HG03095 (cell line): ENCODE measurements around the gene MIEN1.
"Not testable (repeated sequence)": the region's sequence is repeated elsewhere in the genome, so short reads cannot be mapped to it uniquely, and the experiment has no call there.

Experiments used
- ATAC-seq: cut with Tn5 transposase; IDR thresholded peaks from one replicate; pipeline ENCODE4 v1.9.1; 2021; ENCODE audit warnings: moderate library complexity; ENCODE audit not compliant: unreplicated experiment

Gene MIEN1

DNA sequence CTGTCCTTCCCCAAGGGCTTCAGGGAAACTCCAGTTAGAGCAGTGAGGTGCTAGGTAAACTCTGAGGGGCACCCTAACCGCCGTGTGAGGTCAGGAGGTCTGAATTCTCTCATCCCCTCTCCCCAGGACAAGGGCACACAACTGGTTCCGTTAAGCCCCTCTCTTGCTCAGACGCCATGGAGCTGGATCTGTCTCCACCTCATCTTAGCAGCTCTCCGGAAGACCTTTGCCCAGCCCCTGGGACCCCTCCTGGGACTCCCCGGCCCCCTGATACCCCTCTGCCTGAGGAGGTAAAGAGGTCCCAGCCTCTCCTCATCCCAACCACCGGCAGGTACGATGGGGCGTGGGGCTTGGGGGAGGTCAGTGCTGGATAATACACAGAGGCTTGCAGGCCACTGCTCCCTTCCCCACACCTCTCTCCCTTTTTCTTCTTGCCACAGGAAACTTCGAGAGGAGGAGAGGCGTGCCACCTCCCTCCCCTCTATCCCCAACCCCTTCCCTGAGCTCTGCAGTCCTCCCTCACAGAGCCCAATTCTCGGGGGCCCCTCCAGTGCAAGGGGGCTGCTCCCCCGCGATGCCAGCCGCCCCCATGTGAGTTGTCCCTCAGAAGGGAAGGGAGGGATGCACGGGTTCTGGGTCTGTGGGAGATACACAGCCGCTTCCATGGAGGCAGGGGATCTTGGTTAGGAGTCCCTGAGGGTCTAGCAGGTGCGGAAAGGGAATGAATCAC lies 12.0 kb upstream of the MIEN1 start:
- no peak for ATAC-seq

DNA sequence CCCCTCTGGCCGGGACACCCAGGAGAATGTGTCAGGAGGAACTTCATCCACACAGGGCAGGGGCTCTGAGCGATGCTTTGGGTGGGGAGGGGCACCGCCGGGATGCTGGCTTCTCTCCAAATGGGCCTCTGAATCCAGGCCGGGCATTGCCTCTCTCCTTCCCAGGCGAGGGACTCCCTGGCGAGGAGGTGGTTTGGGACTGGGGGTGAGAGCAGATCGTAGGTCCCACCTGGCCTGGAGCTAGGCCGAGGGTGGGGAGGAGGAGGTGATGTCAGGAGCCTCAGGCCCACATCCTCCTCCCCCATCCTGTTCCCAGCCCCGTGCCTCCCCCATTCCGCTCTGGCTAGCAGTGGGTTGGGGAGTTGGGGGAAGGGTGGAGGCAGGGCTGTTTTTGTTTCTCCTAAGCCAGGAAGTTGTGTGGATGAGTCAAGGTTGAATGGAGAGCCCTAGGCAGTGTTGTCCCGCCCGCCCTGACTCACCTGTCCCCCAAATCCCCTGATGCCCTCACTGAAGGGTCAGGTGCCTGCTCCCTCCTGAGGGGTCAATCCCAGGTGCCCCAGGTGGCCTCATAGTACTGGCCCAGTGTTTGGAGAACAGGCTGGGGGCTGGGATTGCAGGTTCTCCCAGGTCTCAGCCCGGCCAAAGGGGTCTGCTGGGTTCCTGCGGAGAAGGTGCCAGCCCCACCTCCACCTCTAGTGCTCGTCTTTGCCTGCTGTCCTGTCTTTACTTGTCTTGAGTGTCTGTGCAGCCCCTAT lies 10.2 kb upstream of the MIEN1 start:
- no peak for ATAC-seq

DNA sequence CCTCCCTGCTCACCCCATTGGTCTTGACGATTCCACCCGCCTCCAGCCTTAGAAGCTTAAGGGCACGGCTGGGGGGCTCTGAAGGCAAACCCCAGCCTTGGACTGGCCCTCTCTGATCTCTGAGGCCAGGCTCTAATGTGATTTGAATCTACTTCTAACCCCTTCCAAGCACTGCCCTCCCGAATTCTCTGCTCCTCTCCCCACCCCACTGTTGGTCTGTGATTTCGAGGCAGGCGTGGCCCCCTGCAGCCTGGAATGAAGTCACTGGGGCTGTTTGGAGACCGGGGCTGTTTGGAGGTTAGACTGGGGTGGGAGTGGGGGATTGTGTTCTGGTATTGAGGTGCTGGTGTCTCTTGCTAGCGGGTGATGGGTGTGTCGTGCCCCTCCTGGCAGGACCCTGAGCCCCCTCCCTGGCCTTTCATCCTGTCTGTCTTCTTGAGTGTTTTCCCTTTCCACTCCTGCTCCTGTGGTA lies 9.6 kb upstream of the MIEN1 start:
- no peak for ATAC-seq

DNA sequence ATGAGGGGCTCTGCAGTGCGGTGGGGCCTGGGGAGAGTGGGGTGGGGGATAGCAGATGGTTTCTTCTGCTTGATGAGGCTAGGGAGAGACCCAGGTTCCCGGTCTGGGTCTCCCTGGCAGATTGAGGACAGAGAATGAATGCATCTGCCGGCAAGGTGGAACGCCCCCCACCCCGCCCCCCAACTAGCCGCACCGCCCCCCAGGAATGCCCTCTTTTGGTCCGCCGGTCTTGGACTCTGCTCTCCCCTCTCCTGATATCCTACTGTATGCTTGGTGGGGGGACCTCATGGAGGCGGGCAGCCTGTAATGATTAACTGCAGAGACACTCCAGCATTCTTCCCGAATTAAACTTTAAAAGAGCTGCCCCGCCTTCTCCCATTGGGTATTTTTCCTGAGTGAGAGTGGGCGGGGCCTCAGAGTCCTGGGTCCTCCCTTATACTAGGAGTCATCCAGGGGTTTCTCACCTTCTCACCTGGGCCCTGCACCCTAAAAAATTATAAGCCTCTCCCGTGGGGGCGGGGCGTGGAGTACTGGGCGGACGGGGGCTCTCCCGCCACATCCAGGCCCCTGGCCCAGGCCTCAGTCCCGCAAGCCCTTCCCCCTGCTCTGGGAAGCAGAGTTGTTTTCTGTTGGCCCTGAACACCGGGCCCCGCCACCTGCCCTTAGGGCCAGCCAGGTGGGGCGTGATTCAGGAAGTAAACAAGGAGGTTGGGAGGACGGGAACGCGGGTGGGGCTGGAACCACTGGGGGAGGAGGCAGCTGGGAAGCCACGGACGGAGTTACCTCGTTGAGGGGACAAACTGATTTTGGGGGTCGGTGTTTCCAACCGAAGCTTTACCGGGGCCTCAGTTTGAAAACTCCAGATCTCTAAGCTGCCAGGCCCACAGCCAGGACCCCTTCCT lies 8.9 kb upstream of the MIEN1 start:
- no peak for ATAC-seq

DNA sequence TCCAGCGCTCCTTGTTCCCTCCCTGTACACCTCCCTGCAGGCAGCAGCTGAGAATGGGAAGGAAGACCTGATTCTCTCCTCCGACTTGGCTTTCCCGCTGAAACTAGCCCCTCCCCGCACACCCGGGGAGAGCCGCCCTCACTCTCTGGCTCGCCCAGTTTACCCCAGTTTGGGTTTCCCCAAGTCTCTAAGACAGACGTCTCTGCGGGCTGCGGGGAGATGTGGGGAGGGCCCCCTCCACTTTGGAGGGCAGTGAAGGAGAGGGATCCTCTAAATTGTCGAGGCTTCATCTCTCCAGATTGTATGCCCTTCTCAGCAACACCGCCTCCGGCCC lies 8.2 kb upstream of the MIEN1 start:
- ATAC-seq, result no peak

DNA sequence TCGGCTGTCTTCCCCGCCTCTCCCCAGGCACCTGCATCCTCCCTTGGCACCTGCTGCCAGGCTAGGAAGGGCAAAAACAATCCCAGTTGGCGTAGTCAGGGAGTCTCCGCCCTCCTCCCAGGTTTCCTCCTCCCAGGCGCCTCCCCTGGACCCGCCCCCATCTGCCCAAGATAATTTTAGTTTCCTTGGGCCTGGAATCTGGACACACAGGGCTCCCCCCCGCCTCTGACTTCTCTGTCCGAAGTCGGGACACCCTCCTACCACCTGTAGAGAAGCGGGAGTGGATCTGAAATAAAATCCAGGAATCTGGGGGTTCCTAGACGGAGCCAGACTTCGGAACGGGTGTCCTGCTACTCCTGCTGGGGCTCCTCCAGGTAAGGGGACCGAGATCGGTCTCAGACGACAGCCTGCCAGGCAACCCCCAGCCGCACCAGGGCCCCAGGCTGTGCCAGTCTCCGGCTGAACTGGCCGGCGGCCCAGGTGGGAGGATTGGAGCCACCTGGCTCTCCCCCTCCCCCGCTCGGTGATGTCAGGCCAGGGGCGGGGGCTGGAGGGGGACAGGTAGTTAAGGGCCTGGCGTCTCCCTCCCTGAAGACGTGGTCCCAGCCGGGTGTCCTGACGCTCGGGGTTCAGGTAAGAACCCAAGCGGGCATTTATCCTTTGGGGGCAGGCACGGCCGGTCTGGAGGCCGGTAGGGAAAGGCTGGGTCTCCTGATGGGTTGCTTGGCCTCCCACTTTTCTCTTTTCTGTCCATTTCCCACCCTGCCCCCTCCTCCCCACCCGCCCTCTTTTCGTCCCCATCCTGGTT lies 7.6 kb upstream of the MIEN1 start, which contains the start of gene GRB7:
GRB7 (plus strand) TSS at position 179 of the 808 bp plus-strand sequence. CDS start 4,364 bp downstream, outside the sequence.
- ATAC-seq, result no peak

DNA sequence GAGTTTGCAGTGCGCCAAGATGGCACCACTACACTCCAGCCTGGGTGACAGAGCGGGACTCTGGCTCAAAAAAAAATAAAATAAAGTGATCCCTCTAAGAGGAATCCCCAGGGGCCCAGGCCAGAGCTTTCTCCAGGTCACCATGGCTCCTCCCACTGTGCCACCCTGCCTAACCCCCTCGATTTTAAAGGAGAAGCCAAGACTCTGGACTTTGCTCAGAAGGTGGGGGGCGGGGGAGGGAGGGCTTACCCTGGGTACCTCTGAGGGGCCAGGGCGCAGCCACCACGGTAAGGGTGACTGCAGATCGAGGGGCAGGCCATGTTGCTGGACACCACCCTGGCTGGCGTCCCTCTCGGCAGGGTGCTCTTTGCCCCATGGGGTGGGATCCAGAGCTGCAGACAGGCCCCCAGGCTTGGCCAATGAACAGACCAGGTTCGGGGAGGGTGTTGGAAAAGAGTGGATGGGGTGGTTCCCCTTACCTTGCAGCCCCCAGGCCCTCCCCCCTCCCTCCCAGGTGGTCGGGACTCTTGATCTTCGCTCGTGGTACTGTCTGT lies 7.0 kb upstream of the MIEN1 start:
- ATAC-seq, result no peak

DNA sequence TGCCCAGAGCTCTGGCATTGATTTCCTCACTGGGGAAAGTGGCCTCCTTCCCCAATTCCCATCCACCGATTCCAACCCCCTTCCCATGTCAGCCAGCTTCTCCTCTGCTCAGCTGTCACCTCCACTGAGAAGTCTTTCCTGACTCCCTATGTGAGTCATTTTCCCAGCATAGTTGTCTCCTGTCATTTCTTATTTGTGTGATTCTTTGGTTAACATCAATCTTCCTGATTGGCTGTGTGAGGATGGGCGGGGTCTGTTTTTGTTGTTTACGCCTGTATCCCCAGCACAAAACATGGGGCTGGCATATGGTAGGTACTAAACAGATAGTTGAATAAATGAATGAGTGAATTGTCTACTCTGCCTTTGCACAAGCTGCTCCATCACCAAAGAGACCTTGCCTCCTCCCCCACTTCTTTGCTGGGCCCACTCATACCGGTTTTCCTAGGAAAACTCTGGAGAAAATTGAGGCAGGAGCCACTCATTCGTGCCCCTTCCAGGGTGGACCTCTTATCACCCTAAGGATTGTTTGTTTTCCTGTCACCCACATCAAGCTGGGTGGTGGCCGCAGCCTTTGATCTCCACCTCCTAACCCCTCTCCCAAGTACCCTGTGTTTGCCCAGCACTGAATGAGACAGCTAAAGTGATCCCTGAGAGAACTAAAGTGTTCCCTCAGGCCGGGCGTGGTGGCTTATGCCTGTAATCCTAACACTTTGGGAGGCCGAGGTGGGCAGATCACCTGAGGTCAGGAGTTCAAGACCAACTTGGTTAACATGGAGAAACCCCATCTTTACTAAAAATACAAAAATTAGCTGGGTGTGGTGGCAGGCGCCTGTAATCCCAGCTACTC lies 6.2 kb upstream of the MIEN1 start:
- no peak for ATAC-seq

DNA sequence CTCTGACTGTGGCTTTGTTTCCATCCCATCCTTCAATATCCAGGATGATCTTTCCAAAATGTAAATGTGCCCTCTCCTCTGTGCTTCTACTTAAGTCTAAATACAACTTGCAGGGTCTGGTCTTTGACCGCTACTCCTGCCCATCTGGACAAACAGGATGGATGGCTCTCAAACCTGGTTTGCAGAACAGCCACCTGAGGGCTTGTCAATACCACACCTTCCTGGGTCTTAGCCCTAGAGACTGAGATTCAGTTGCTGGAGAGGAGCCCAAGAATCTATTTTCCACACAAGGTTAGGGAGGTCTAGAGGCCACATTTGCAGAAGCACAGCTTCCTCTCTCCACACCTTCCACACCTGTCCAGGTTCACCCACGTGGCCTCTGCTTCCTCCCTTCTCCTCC lies 5.5 kb upstream of the MIEN1 start:
- no peak for ATAC-seq

DNA sequence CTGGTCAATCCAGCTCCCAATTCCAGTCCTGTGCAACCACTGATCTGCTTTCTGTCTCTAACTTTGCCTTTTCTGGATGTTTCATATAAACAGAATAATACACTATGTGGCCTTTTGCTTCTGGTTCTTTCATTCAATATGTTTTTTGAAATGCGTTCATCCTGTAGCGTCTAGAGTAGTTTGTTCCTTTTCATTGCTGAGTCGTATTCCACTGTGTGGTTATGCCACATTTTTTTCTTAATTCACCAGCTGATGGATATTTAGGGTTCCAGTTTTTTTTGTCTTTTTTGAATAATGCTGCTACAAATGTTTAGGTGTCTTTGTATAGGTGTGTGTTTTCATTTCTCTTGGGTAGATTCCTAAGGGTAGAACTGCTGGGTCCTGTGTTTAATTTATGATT lies 2.3 kb upstream of the MIEN1 start:
- ATAC-seq, result no peak

DNA sequence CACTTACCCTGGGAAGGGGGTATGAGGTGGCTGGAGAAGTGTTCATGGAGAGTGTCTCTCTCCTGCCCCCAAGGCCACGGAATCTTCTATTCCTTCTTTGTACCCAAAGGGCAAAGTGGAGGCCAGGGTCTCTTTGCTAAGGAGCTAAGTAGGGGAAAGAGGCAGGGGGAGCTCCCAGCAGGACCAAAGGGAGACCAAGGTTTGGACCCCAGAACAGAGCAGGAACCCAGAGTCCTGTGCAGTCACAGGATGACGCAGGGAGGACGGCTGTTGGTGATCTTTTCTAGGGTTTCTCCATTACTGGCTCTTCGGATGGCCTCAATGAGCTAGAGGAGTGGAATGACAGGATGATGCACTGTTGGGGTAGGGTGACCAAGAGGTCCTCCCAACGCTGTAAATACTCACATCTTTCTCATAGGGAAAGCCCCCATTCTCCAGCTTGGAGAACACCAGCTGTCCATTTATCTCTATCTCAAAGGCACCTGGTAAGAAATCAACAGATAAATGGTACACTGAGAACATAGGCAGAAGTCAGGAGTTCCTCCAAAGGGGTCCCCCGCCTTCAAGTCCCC lies 966 bp downstream of the MIEN1 start:
- no peak for ATAC-seq

DNA sequence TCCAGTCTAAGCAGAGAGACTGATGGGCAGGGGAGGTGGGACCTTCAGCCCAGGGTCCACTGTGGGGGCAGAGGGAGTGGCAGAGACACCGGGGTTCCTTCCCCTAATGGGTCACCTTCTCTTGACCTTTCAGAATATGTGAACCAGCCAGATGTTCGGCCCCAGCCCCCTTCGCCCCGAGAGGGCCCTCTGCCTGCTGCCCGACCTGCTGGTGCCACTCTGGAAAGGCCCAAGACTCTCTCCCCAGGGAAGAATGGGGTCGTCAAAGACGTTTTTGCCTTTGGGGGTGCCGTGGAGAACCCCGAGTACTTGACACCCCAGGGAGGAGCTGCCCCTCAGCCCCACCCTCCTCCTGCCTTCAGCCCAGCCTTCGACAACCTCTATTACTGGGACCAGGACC lies 2.8 kb downstream of the MIEN1 start:
- no peak for ATAC-seq

DNA sequence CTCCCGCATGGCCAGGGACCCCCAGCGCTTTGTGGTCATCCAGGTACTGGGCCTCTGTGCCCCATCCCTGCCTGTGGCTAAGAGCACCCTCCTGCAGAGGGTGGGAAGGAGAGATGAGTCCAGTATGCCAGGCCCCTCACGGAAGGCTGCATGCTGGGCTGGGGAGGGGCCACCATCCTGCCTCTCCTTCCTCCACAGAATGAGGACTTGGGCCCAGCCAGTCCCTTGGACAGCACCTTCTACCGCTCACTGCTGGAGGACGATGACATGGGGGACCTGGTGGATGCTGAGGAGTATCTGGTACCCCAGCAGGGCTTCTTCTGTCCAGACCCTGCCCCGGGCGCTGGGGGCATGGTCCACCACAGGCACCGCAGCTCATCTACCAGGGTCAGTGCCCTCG lies 3.7 kb downstream of the MIEN1 start:
- ATAC-seq, result no peak

DNA sequence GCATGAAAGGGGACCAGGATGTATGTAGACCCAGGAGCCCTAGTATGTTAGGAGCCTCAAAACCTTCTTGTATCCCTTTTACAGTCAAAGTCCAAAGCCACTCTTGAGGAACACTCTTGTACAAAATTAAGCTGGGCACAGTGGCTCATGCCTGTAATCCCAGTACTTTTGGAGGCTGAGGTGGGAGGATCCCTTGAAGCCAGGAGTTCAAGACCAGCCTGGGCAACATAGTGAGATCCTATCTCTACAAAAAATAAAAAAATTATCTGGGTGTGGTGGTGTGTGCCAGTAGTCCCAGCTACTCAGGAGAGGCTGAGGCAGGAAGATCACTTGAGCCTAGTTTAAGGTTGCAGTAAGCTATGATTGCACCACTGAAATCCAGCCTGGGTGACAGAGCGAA lies 4.4 kb downstream of the MIEN1 start:
- not testable (repeated sequence) for ATAC-seq

DNA sequence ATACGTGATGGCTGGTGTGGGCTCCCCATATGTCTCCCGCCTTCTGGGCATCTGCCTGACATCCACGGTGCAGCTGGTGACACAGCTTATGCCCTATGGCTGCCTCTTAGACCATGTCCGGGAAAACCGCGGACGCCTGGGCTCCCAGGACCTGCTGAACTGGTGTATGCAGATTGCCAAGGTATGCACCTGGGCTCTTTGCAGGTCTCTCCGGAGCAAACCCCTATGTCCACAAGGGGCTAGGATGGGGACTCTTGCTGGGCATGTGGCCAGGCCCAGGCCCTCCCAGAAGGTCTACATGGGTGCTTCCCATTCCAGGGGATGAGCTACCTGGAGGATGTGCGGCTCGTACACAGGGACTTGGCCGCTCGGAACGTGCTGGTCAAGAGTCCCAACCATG lies 5.6 kb downstream of the MIEN1 start:
- no peak for ATAC-seq

DNA sequence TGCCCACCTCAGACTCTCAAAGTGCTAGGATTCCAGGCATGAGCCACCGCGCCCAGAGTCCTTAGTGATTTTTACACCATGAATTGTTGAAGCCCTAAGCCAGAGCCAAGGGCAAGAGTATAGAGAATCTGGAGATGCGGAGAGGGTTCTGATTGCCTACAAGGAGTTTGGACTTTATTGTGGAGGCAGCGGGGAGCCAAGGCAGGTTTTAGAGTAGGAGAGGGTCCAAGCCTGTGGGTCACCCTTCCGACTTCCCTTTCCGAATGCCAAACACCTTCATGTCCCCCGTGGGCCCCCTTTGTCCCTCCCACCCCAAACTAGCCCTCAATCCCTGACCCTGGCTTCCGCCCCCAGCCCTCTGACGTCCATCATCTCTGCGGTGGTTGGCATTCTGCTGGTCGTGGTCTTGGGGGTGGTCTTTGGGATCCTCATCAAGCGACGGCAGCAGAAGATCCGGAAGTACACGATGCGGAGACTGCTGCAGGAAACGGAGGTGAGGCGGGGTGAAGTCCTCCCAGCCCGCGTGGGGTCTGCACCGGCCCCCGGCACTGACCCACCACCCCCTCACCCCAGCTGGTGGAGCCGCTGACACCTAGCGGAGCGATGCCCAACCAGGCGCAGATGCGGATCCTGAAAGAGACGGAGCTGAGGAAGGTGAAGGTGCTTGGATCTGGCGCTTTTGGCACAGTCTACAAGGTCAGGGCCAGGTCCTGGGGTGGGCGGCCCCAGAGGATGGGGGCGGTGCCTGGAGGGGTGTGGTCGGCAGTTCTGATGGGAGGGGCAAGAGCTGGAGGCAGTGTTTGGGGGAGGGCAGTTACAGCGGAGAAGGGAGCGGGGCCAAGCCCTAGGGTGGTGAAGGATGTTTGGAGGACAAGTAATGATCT lies 7.1 kb downstream of the MIEN1 start:
- ATAC-seq, result no peak

DNA sequence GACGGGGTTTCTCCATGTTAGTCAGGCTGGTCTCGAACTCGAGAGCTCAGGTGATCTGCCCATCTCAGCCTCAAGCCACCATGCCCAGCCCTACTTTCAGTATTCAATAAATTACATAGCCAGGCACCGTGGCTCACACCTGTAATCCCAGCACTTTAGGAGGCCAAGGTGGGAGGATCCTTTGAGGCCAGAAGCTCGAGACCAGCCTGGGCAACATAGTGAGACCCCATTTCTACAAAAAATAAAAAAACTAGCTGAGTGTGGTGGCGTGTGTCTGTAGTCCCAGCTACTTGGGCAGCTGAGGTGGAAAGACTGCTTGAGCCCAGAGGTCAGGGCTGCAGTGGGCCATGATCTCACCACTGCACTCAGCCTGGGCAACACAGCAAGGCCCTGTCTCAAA lies 8.2 kb downstream of the MIEN1 start:
- ATAC-seq, result no peak
